Chondrocyte (in vitro differentiated cells): ENCODE data around the gene NAV2. TPM values are rescaled to one million over a fixed set of nuclear protein-coding genes. Genes with fewer than 3 reads are reported as not detected.
"Not testable (repeated sequence)": the region's sequence is repeated elsewhere in the genome, so short reads cannot be mapped to it uniquely, and the experiment has no call there.

Experiments used
- DNase-seq: peaks from one replicate; pipeline ENCODE4 v3.0.0; 2021; ENCODE audit warnings: mixed read lengths, low spot score
- H3K27ac Mint-ChIP-seq: one replicate; pipeline ENCODE4 v1.8.0; 2021; ENCODE audit warnings: mild to moderate bottlenecking, moderate library complexity, mixed read lengths; ENCODE audit not compliant: unreplicated experiment
- H3K27me3 Mint-ChIP-seq: 2 replicates; pipeline ENCODE4 v1.8.0; 2021; ENCODE audit warnings: low read depth, mixed read lengths
- H3K36me3 Mint-ChIP-seq: 2 replicates; pipeline ENCODE4 v1.8.0; 2021; ENCODE audit warnings: low read depth, mixed read lengths
- H3K4me1 Mint-ChIP-seq: 2 replicates; pipeline ENCODE4 v1.8.0; 2021; ENCODE audit warnings: low read depth, mild to moderate bottlenecking, mixed read lengths
- H3K4me3 Mint-ChIP-seq: one replicate; pipeline ENCODE4 v1.8.0; 2021; ENCODE audit warnings: mild to moderate bottlenecking, moderate library complexity, mixed read lengths; ENCODE audit not compliant: unreplicated experiment
- H3K9me3 Mint-ChIP-seq: 2 replicates; pipeline ENCODE4 v1.8.0; 2021; ENCODE audit warnings: low read depth, mixed read lengths
- CTCF ChIP-seq: fragments of 200-600 bp; sonication (generic); IDR thresholded peaks from 2 replicates; pipeline ENCODE4 v1.5.0; 2021; ENCODE audit warnings: antibody characterized with exemption, mild to moderate bottlenecking, moderate library complexity
- total RNA-seq: library from RNA; stranded (reverse); gene quantifications from 3 replicates; pipeline ENCODE4 v1.2.1, GENCODE V29; 2021

The NAV2 gene
- total RNA-seq, 1 donor from 2014 or later: 87.0 TPM

DNA sequence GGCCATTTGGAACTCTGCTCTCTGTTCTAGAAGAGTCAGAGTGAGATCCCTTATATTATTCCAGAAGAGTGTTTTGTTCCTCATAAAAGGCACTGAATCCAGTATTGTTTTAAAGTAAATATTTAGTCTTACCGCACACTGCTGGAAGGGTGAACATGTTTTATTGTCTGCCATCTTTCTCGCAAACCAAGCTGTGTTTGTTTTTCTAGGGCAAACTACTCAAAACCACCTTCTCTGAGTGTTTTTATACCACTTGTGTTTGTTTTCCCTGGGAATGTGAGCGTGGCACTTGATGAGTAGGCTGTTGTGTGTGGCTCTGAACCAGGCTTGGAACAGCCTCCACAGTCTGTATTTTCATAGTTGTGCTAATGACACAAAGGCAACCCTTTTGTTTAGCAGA, 357.8 kb downstream of the NAV2 start:
- TF ChIP-seq CTCF: no peak
- Mint-ChIP-seq H3K9me3 (no peaks in the 10 kb centered on the region), H3K4me3 (no peak overlapping the region), H3K27ac (peak overlapping the region; percentile 67), H3K27me3 (no peaks in the 10 kb centered on the region), H3K4me1 (peaks cover 32% of the 10 kb centered on the region), H3K36me3 (peaks cover 68% of the 10 kb centered on the region)
- no peak for DNase-seq

GRCh38 chr11:20075627-20076026, 363.0 kb downstream of the NAV2 start:
- peaks cover 81% of the 10 kb centered on the region for H3K36me3 Mint-ChIP-seq
- no peaks in the 10 kb centered on the region for H3K27me3 Mint-ChIP-seq
- H3K9me3 Mint-ChIP-seq: no peaks in the 10 kb centered on the region
- no peak for TF ChIP-seq CTCF
- no peak overlapping the region for H3K4me3 Mint-ChIP-seq
- H3K4me1 Mint-ChIP-seq: peaks cover 23% of the 10 kb centered on the region
- DNase-seq: no peak
- H3K27ac Mint-ChIP-seq: peak overlapping the region; percentile 68

DNA sequence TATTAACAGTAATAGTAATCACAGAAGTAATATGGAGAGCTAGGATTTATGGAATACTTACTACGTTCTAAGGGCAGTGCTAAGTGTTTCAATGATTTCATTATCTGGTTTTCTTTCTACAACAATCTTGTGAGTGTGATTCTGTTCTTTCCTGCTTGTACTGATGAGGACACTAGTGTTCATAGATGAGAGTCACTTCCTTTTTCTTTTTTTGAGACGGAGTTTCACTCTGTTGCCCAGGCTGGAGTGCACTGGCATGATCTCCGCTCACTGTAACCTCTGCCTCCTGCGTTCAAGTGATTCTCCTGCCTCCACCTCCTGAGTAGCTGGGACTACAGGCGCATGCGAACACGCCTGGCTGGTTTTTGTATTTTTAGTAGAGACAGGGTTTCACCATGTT, 366.2 kb downstream of the NAV2 start:
- H3K27me3 Mint-ChIP-seq: no peaks in the 10 kb centered on the region
- no peak for TF ChIP-seq CTCF
- no peak for DNase-seq
- H3K4me3 Mint-ChIP-seq: no peak overlapping the region
- H3K36me3 Mint-ChIP-seq: peaks cover 80% of the 10 kb centered on the region
- H3K4me1 Mint-ChIP-seq: peaks cover 26% of the 10 kb centered on the region
- H3K27ac Mint-ChIP-seq: no peak overlapping the region
- no peaks in the 10 kb centered on the region for H3K9me3 Mint-ChIP-seq

- DNase-seq: no peak
Observed at GRCh38 chr11:20080032-20080685, 367.5 kb downstream of the NAV2 start.

GRCh38 chr11:20081336-20081735, 368.7 kb downstream of the NAV2 start:
- Mint-ChIP-seq H3K4me1 (peaks cover 30% of the 10 kb centered on the region), H3K27ac (peak overlapping the region; percentile 61), H3K4me3 (no peak overlapping the region), H3K36me3 (peaks cover 77% of the 10 kb centered on the region), H3K27me3 (no peaks in the 10 kb centered on the region), H3K9me3 (no peaks in the 10 kb centered on the region)
- DNase-seq: no peak
- TF ChIP-seq CTCF: no peak

More at GRCh38 chr11:20080032-20080685, 367.5 kb downstream of the NAV2 start:
- Mint-ChIP-seq H3K27ac (peak overlapping the region; percentile 39), H3K27me3 (no peaks in the 10 kb centered on the region), H3K36me3 (peaks cover 78% of the 10 kb centered on the region), H3K4me1 (peaks cover 26% of the 10 kb centered on the region), H3K9me3 (no peaks in the 10 kb centered on the region), H3K4me3 (no peak overlapping the region)
- no peak for TF ChIP-seq CTCF

GRCh38 chr11:20083877-20084276, 371.2 kb downstream of the NAV2 start:
- H3K4me3 Mint-ChIP-seq, H3K27me3 Mint-ChIP-seq, DNase-seq, H3K9me3 Mint-ChIP-seq: not testable (repeated sequence)
- Mint-ChIP-seq H3K27ac (peak overlapping the region; percentile 42), H3K36me3 (peaks cover 72% of the 10 kb centered on the region), H3K4me1 (peaks cover 54% of the 10 kb centered on the region)
